CD4-positive, alpha-beta T cell treated with Interleukin-15 for 4 hours (primary cell): ENCODE data around the gene COL18A1.

Experiments used
- DNase-seq: peaks from one replicate; pipeline ENCODE4 v3.0.0-alpha.2; 2020; ENCODE audit warnings: low spot score

Gene COL18A1

DNA sequence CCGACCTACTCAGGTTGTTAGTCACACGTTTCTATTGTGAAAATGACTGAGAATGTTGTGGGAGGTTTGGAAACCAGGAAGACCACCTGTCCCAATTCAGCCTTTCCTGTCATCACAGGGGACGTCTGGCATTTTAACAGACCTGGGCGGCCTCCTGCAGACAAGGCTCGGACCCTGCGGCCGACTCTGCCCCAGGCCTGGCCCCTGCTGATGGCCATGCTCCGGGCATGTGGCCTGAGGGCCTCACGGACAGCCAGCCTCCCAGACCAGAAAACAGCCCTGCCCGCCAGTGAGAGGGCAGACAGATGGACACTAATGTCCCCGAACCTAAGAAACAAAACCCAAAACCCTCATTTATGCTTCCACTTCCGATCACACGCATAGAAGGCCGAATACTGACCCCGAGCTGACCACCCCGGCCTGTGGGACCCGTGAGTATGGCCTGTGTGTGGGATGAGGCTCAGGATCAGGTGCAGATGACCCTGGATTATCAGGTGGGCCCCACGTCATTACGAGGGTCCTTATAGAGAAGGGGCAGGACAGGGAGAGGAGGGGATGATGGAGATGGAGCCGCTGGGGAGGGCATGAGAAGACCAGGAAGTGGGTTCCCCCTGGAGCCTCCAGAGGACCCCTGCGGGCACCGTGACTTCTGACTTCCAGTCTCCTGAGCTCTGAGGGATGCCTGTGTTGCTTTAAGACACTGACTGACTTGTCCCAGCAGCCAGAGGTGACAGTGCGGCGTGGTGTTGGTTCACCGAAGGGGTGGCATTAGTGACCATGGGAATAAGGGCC lies 9.6 kb downstream of the COL18A1 start:
- no peak for DNase-seq

DNA sequence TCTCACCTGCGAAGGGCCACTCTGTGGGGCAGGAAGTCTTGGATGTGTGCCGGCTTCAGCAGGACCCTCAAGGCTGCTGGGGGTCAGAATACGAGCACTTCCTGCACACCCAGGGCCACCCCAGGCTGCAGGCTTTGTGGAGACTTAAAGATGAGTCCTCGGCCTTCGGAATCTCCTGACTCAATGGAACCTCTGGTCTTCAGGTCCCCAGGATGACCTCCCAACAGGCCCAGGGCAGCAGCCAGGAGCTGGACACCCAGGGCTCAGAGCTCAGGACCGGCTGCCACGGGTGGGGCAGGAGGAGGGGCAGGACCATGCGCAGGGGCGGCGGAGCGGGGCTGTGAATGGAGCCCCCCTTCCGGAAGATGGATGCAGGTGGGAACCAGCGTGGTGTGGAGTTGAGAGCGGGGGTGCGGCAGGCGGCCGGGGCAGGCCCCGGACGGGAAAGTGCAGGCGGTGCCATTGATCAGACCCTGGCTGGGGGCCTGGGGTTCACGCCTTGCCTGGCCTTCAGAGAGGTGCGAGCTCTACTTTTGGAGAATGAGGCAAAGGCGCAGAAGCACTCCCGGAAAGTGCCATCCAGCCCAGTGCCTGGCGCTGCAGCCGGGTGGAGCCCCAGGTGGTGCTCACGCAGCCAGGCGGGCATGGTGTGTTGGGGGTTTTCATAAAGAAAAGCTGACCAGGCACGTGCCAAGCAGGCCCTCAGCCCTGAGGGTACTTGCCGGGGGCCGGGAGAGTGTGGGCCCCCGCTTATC lies 10.4 kb downstream of the COL18A1 start:
- no peak for DNase-seq

DNA sequence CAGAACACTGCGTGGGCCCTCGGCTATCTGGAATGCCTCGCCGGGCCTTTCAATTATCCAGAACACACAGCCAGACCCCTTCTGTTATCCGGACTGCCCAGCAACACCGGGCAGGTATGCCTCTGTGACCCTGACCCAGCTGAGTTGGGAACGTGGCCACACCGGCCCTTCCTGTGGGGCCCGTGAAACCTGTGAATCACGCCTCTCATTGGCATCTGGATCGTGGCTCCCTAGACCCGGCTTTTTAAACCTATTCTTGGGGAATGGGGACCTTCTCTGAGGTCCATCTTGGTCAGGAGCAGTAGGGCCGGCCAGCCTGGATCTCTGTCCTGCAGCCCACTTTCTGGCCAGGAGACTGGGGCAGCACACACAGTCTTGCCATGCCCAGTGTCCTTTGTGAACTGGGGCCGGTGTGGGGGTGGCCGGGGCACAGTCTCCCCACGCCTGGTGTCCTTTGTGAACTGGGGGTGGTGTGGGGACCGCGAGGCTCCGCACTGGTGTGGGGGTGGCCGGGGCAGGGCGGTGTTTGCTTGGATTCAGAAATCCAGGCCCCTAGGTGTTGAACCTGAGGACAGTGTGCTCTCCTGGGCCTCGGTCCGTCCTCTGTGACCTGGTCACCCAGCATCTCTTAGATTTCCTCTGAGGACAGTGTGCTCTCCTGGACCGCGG lies 11.1 kb downstream of the COL18A1 start:
- no peak for DNase-seq

DNA sequence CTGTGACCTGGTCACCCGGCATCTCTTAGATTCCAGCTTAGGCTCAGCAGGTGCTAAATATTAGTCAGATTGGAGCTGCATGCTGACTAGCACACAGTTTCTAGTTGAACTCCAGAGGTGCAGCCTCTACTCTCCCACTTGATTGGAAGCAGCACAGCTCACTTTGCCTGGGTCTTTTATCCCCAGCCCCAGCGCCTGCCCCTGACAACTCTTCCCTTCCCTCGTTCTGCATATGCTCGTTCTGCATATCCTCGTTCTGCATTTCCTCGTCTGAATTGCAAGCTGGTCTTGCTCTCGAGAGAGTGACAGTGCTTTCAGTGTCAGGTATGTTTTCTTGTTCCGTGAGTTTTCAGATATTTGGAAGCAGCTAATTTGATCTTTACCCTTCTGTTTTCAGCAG lies 11.7 kb downstream of the COL18A1 start:
- DNase-seq, result no peak

DNA sequence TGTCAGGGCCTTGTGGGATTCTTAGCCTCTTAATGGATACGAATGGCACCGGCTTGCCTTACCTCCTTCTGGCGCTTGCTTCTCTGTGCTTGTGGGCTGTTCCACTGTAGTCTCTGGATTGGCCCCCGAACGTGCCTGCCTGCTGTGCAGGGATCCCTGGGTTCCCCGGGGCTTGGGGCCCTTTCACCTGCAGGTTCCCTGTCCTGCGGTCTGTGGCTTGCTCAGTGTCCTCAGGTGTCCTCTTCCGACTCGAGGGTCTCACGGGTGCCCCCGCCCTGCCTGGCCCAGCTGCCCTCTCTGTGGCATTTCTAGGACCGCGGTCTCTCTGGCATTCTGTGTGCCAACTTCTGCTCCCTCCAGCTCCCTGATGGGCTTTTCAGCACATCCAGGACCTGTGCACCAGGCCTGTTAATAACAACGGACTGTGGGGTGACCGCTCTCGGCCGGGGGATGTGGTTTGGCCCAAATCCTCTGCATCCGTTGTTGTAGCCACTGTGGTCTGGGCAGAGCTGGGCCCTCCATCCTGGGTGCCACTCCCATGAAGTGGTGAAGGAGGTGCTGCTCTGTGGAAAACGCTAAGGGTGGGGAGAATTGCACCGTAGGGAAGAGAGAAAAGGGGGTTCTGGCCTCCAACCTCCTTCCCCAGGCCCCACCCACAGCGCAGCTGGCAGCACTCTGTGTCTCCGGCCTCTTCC lies 12.4 kb downstream of the COL18A1 start:
- DNase-seq, result no peak

DNA sequence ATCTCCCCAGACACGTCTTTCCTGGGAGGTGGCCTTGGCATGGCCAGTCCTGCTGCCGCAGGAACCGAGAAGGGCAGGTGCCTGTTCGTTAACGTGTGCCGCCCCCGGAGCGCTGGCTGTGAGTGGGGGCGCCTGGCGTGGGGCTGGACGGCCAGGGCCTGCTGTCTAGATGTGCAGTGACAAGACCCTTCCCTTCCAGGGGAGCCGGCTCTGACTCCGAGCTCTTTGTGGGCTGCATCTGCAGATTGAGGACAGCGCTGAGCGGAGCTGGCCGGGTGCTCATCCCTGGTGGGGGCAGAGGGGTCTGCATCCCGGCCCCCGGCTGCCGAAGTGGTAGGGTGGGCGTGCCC lies 13.0 kb downstream of the COL18A1 start:
- no peak for DNase-seq

DNA sequence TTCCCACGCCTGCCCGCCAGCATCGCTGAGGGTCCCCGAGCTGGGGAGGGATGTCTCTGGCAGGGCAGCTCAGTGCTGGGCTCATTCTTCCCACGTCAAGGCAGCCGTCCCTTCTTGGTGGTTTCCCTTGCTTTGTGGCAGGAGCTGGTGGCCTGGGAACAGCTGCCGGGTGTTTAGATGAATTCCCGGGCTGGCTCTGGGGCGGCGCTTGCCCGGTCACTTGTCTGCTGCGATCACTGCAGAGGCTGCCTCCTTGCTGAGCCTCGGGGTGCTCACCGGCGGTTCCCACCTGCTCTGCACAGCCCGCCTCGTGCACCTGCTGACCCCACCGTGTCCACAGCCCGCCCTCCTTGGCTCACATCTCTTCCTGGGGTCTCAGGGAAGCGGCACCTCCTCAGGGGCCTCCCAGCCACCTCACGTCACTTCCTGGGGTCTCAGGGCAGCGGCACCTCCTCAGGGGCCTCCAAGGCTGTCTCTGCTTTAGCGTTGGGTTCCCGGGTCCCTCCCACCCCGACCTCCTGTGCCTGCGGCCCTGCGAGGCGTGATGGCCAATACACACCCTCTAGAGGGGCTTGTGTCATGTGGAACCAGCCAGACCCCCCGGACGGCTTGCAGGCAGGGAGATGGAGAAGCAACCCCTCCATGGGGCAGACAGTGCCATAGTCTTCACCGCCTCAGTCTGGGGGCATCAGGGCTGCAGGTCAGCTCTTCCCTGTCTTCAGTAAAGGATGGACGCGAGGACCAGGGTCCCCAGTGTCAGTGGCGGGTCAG lies 13.5 kb downstream of the COL18A1 start:
- DNase-seq, result no peak

DNA sequence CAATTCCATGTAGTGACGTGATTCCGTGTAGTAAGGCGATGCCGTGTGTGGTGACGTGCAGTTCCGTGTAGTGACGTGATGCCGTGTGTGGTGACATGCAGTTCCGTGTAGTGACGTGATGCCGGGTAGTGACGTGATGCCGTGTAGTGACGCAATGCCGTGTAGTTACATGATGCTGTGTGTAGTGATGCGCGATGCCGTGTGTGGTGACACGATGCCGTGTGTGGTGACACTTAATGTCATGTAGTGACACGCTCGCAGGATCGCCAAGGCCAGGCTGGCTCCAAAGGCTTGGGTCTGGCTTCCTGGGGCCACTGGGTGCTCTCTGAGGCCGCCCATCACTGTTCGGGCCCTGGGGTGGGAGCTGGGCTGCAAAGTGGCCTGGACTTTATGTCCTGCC lies 14.2 kb downstream of the COL18A1 start:
- no peak for DNase-seq

DNA sequence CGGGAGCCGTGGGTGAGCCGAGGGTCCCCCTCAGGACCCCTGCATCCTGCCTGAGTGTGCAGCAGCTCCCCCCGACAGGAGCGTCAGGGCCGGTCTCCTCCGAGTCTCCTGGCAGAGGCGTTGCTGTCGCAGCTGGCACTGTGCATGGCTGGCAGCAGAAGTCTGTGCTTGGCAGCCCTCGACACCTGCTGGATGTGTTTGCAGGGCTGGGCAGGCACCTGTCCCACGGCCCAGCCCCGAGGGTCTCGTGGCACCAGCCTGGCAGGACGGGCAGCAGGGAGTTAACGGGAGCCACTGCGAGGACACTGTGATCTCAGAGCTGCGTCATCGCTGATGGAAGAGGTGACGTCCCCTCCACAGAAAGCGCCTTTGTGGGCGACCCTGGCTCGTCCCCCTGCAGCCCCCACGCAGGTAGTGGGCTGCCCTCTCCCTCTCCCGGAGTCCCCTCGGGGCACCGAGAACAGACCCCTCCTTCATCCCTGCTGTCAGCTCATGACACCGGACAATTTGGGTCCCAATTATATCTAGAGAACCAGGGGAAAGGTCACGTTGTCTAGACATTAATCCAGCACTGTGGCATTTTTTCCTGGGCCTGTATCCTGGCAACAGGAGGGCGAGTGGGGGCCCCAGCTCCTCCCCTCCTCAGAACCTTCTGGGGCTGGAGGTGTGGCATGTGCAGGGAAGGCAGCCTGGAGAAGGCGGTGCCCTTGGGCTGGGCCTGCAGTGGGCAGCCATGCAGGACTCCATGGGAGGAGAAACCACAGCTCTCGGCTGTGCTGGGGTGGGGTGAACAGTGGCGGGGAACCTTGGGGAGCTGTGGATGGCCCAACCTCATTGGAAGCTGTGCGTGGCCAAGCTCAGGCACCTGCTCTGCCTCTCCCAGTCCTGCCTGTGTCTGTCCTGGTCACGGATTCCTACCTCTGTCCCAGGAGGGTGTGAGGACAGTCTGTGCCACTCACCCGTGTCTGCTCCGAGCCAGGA lies 15.4 kb downstream of the COL18A1 start:
- no peak for DNase-seq

DNA sequence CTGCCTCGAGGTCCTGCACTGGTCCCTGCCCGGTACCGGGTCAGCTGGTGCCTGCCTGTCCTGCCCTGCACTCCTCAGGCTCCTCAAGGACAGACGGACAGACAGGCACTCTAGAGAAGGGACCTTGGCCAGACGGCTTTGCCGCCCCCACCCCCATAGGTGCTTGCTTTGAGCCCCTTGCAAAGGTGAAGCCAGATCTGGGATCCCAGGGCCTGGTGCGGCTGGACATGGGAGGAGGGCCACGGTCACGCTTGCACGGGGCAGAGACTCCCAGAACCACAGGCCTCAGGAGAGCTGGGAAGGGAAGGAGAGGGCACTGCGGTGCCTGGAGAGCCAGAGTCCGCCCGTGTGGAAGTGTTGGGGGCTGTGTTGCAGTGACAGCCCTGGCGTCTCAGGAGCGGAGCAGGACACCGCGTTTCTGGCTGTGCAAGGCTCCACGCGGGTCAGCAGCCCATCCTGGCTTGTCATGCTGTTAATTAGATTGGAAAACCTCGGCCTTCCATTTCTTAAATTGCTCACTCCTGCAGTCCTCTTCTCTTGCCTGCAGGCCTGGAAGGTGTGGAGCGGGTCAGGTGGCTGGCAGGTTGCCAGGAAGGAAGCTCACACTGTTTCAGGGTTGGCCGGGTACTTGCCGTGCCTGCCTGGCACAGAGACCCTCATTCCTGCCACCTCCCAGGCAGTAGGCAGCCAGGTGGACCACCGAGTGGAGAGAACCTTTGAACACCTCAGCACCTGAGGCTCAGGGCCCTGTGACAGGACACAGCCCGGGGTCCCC lies 16.3 kb downstream of the COL18A1 start:
- DNase-seq, result no peak

DNA sequence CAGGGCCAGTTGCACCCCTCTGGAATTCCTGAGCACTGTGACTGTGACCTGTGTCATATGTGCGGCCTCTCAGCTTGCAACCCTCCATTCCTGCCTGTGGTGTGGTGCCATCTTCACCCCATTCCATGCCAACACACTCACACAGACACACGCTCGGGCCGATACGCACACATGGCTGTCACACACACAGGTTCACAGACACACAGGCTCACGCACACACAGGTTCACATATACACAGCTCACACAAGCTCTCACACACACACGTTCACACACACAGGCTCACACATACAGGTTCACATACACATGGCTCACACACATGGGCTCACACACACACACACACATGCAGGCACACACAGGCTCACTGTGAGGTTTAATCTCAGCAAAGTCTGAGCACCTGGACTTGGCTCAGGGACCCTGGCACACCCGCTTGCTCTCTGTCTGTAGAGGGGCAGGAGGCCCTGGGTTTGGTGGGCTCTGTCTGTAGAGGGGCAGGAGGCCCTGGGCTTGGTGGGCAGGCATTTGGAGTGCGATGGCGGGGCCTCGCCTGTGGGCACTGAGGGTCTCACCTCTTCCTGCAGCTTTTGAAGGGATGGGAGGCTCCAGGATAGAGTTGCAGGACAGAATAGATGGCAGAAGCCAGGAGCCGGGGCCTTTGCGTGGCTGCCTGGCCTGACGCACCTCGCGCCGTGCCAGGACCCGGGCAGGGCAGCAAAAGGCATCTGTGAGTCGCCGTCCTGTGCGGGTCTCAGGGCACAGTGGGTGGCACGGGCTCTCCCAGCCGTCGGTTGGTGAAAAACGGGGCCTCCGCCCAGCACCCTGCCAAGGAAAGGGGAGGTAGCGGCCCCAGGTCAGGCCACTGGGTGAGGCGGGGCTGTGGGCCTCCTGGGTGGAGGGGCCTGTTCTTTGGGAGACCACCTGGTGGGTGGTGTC lies 17.1 kb downstream of the COL18A1 start:
- no peak for DNase-seq

DNA sequence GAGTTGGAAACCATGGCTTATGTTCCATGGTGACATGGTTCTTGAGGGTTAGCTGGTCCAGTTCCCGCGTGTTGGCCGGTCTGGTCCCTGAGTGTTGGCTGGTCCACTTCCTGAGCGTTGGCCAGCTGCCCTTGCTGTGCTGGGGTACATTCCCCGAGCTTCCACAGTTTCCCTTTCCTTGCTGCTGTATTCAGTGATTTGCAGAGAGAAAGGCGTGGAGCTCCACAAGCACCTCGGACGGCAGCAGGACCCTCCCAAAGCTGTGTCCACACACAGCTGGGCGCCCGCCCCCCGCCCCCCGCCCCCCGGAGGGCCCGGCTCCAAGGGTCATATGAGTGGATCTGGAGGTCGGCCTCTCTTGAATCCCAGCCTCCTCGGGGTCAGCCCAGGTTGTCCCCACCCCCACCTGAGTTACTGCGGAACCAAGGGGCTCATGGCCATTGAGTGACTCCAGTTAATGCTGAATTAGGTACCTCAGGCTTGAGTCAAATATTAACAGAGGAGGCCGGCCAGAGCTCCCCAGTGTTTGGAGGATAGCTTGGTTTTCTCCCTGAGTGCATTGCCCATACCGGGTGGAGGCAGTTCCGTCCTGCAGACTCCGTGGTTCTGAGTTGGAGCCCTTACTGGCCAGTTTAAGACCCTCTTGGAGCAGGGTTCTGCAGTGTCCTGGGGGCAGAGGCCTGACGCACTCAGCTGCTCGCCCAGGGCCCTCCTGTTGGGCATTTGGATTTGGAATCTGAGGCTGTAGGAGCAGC lies 18.4 kb downstream of the COL18A1 start:
- DNase-seq, result no peak

DNA sequence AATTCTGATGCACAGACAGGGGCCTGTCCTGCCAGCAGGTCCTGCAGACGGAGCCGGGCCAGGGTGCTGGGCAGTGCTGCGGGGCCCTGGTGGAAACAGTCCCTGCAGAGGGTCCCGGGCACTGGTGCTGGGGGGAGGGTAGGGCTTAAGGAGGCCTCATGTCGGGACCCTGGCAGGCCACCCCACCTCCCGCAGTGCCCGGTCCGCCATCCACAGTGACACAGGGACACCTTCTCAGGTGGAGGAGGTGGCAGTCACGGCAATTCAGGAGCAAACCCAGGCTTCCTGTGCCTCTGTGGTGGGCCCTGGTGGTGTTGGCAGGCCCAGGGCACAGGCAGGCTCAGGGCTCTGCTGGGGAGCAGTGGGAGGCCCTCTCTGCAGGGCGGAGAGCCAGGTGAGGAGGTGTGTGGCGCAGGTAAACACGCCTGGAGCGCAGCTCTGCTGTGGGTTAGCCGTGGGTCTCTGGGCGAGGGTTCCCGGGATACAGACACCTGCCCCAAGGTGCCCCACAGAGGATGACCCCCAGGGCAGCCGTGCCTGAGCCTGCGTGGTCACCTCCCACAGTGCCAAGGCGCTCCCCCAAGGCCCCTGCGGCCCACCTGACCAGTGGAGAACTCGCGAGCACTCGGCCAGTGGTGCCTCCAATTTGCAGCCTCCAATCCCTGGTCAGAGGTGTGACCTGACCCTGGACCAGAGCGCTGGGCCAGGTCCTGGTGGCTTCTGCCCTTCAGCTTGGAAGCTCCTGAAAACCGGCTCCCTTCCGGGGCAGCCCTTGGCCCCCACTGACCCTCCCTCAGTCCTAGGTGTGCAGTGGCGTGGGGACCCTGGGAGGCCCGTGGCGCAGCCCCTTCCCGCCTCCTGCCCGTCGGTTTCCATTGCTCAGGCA lies 19.2 kb downstream of the COL18A1 start:
- no peak for DNase-seq

DNA sequence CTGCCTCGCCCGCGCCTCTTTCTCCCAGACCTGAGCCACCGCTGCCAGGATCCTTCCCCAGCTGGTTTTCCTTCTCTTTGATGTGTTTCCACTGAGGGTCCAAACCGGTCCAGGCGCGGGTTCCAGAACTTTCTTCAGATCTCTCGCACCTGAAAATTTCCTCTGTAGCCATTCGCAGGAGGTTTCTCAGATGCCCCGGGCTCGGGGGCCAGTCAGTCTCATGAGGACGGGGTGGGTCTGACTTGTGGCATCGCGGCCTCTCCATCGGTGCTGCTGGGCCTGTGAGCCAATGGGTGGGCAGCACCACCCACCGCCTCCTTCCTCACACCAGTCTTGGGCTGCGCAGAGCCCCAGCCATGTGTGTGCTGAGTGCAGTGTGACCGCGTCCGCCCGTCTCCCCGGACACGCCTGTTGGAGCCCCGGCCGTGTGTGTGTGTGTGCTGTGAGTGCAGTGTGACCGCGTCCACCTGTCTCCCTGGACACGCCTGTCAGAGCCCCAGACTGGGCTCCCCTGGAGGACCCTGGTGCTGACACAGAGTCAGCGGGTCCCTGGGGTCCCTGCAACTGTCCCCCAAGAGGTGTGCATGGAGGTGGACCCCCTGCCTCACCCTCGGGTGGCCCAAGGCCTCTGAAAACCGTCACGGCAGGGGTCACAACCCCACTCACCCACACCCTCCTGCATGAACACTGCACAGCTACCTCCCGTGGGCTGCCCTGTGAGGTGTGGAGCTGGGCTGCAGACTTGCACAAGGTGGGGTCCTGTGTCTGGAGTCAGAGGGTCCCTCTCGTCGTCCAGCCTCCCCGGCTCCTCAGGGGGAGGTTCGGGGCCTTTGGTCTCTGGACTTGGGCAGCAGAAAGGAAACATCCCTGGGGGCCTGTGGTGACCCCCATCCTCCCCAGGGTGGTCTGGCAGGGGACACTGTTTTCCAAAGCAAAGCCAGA lies 20.2 kb downstream of the COL18A1 start:
- no peak for DNase-seq
